SK-N-SH treated with all-trans-retinoic acid at 6 μM for 48 hours (cell line): ENCODE results near the gene GUCY1A2.
"Not testable (repeated sequence)": the region's sequence is repeated elsewhere in the genome, so short reads cannot be mapped to it uniquely, and the experiment has no call there.

Experiments used
- ATAC-seq: fragments of 200-7000 bp; cut with Tn5 transposase; 3 replicates; pipeline ENCODE4 v1.9.1; 2020; ENCODE audit warnings: mild to moderate bottlenecking, moderate library complexity
- ARNTL ChIP-seq: fragments of 450-650 bp; formaldehyde crosslinking; IDR thresholded peaks from 2 replicates; pipeline ENCODE4 v1.5.0; 2020; ENCODE audit warnings: low read depth, mild to moderate bottlenecking, moderate library complexity, borderline replicate concordance
- BACH2 ChIP-seq: fragments of 250-450 bp; sonication (Bioruptor Pico); IDR thresholded peaks from 2 replicates; pipeline ENCODE4 v1.9.0; 2021; ENCODE audit warnings: mild to moderate bottlenecking, borderline replicate concordance
- CSDC2 ChIP-seq: fragments of 250-450 bp; sonication (Bioruptor Pico); IDR thresholded peaks from 2 replicates; pipeline ENCODE4 v1.5.0; 2020; ENCODE audit warnings: mild to moderate bottlenecking, moderate library complexity
- ESRRG ChIP-seq: fragments of 250-450 bp; sonication (Bioruptor Pico); IDR thresholded peaks from 2 replicates; pipeline ENCODE4 v1.6.1; 2021; ENCODE audit warnings: mild to moderate bottlenecking
- GLIS3 ChIP-seq: fragments of 250-450 bp; sonication (Bioruptor Pico); IDR thresholded peaks from 2 replicates; pipeline ENCODE4 v1.5.0; 2020; ENCODE audit warnings: mild to moderate bottlenecking, moderate library complexity
- ISL1 ChIP-seq: fragments of 250-450 bp; sonication (Bioruptor Pico); IDR thresholded peaks from 2 replicates; pipeline ENCODE4 v2.1.2; 2022; ENCODE audit warnings: mild to moderate bottlenecking, moderate library complexity
- OSR1 ChIP-seq: fragments of 250-450 bp; sonication (Bioruptor Pico); IDR thresholded peaks from 2 replicates; pipeline ENCODE4 v1.8.0; 2022; ENCODE audit warnings: moderate library complexity, mild to moderate bottlenecking, inconsistent platforms
- SNAI2 ChIP-seq: fragments of 250-450 bp; sonication (Bioruptor Pico); IDR thresholded peaks from 2 replicates; pipeline ENCODE4 v1.5.0; 2020; ENCODE audit warnings: mild to moderate bottlenecking, moderate library complexity
- TCF4 ChIP-seq: fragments of 250-450 bp; sonication (Bioruptor Pico); IDR thresholded peaks from 2 replicates; pipeline ENCODE4 v1.8.0; 2021; ENCODE audit warnings: mild to moderate bottlenecking, moderate library complexity, borderline replicate concordance
- TOX ChIP-seq: fragments of 250-450 bp; sonication (Bioruptor Pico); IDR thresholded peaks from 2 replicates; pipeline ENCODE4 v1.8.0; 2021; ENCODE audit warnings: mild to moderate bottlenecking, moderate library complexity, borderline replicate concordance
- ZC3H10 ChIP-seq: fragments of 250-450 bp; sonication (Bioruptor Pico); IDR thresholded peaks from 2 replicates; pipeline ENCODE4 v1.5.1; 2021; ENCODE audit warnings: mild to moderate bottlenecking, moderate library complexity
- ZFP30 ChIP-seq: fragments of 450-650 bp; formaldehyde crosslinking; IDR thresholded peaks from 2 replicates; pipeline ENCODE4 v1.5.0; 2022; ENCODE audit warnings: mild to moderate bottlenecking, moderate library complexity
- ZNF70 ChIP-seq: fragments of 450-650 bp; formaldehyde crosslinking; IDR thresholded peaks from 2 replicates; pipeline ENCODE4 v1.5.0; 2020; ENCODE audit warnings: mild to moderate bottlenecking, moderate library complexity
- ZNF8 ChIP-seq: fragments of 450-650 bp; formaldehyde crosslinking; IDR thresholded peaks from 2 replicates; pipeline ENCODE4 v1.5.0; 2020; ENCODE audit warnings: mild to moderate bottlenecking, moderate library complexity
- TF ChIP-seq, protein P1 (sequence below): fragments of 250-450 bp; sonication (Bioruptor Pico); IDR thresholded peaks from 2 replicates; pipeline ENCODE4 v1.8.0; 2021; ENCODE audit warnings: low read depth, mild to moderate bottlenecking, moderate library complexity, borderline replicate concordance
- TF ChIP-seq, protein P2 (sequence below): fragments of 250-450 bp; sonication (Bioruptor Pico); IDR thresholded peaks from 2 replicates; pipeline ENCODE4 v1.5.1; 2021; ENCODE audit warnings: mild to moderate bottlenecking, moderate library complexity
- TF ChIP-seq, protein P3 (sequence below): fragments of 250-450 bp; sonication (Bioruptor Pico); IDR thresholded peaks from 2 replicates; pipeline ENCODE4 v1.8.0; 2020; ENCODE audit warnings: mild to moderate bottlenecking, moderate library complexity, borderline replicate concordance
- TF ChIP-seq, protein P4 (sequence below): fragments of 250-450 bp; sonication (Bioruptor Pico); IDR thresholded peaks from 2 replicates; pipeline ENCODE4 v1.5.1; 2020; ENCODE audit warnings: low read depth, mild to moderate bottlenecking, moderate library complexity

The GUCY1A2 gene

DNA sequence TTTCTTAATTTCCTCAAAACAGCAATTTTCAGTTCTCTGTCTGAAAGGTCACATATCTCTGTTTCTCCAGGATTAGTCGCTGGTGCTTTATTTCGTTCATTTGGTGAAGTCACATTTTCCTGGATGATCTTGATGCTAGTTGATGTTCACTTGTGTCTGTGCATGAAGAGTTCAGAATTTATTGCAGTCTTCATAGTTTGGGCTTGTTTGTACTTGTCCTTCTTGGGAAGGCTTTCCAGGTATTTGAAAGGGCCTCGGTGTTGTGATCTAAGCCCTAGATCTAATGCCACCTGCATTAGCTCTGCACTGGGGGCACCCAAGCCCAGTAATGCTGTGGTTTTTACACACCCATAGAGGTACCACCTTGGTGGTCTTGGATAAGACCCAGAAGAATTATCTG lies 228.9 kb downstream of the GUCY1A2 start:
- TF ChIP-seq TOX (CRISPR knock-in tag) (no peak), ZC3H10 (no peak), ZNF70 (CRISPR knock-in tag) (no peak), GLIS3 (CRISPR knock-in tag) (no peak), TCF4 (CRISPR knock-in tag) (no peak)
- TF ChIP-seq, protein P1, sequence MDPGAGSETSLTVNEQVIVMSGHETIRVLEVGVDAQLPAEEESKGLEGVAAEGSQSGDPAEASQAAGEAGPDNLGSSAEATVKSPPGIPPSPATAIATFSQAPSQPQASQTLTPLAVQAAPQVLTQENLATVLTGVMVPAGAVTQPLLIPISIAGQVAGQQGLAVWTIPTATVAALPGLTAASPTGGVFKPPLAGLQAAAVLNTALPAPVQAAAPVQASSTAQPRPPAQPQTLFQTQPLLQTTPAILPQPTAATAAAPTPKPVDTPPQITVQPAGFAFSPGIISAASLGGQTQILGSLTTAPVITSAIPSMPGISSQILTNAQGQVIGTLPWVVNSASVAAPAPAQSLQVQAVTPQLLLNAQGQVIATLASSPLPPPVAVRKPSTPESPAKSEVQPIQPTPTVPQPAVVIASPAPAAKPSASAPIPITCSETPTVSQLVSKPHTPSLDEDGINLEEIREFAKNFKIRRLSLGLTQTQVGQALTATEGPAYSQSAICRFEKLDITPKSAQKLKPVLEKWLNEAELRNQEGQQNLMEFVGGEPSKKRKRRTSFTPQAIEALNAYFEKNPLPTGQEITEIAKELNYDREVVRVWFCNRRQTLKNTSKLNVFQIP (CRISPR knock-in tag), result no peak
- TF ChIP-seq, protein P2, sequence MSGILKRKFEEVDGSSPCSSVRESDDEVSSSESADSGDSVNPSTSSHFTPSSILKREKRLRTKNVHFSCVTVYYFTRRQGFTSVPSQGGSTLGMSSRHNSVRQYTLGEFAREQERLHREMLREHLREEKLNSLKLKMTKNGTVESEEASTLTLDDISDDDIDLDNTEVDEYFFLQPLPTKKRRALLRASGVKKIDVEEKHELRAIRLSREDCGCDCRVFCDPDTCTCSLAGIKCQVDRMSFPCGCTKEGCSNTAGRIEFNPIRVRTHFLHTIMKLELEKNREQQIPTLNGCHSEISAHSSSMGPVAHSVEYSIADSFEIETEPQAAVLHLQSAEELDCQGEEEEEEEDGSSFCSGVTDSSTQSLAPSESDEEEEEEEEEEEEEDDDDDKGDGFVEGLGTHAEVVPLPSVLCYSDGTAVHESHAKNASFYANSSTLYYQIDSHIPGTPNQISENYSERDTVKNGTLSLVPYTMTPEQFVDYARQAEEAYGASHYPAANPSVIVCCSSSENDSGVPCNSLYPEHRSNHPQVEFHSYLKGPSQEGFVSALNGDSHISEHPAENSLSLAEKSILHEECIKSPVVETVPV (CRISPR knock-in tag), result no peak
- no peak for ATAC-seq

DNA sequence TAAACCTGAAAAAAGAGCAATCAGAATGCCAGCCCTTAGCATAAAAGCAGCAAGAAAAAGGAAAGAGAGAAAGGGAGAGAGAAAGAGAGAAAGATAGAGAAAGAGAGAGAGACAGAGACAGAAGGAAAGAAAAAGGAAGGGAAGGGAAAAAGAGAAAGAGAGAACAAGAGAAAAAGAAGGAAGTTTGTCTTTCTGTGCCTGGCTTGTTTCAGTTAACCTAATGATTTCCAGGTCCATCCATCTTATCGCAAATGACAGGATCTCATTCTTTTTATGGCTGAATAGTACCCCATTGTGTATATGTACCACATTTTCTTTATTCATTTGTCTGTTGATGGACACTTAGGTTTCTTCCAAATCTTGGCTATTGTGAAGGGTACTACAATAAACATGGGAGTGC lies 230.8 kb downstream of the GUCY1A2 start:
- ATAC-seq, result no peak
- TF ChIP-seq SNAI2, result no peak
- no peak for TF ChIP-seq TOX (CRISPR knock-in tag)
- no peak for TF ChIP-seq ZNF8 (CRISPR knock-in tag)

DNA sequence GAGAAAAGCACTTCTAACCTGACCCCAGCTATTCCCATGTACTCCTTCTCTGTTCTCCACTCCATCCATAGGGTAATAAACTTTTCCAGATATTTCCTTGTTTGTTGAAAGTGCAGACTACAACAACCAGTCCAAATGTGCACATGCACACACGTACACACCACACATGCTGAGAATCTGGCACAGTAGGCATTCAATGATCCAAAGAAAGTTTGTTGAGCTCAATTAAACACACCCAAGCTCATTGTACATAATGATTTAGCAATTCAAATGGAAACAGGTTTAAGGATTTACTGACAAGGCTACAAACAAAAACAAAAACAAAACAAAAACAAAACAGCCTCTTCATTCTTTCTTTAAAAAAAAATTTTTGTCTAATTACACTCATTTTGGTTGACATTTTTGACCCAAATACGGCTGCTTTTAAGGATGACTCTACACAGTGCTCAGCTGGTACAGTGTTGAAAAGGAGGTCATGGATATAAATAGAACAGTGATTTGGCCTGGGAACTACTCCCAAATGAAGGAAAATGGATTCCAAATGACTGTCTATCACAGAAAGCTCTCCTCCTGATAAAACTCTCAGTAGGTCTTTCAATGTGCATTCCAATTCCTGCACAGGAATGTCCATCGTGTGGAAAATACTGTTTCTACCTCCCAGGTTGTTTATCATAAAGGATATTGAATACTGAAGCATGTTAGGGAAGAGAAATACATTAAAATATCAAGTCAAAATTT lies 232.2 kb downstream of the GUCY1A2 start:
- ATAC-seq, result peak; percentile 59
- TF ChIP-seq, protein P3, sequence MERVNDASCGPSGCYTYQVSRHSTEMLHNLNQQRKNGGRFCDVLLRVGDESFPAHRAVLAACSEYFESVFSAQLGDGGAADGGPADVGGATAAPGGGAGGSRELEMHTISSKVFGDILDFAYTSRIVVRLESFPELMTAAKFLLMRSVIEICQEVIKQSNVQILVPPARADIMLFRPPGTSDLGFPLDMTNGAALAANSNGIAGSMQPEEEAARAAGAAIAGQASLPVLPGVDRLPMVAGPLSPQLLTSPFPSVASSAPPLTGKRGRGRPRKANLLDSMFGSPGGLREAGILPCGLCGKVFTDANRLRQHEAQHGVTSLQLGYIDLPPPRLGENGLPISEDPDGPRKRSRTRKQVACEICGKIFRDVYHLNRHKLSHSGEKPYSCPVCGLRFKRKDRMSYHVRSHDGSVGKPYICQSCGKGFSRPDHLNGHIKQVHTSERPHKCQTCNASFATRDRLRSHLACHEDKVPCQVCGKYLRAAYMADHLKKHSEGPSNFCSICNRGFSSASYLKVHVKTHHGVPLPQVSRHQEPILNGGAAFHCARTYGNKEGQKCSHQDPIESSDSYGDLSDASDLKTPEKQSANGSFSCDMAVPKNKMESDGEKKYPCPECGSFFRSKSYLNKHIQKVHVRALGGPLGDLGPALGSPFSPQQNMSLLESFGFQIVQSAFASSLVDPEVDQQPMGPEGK (CRISPR knock-in tag), result no peak
- TF ChIP-seq, protein P4, sequence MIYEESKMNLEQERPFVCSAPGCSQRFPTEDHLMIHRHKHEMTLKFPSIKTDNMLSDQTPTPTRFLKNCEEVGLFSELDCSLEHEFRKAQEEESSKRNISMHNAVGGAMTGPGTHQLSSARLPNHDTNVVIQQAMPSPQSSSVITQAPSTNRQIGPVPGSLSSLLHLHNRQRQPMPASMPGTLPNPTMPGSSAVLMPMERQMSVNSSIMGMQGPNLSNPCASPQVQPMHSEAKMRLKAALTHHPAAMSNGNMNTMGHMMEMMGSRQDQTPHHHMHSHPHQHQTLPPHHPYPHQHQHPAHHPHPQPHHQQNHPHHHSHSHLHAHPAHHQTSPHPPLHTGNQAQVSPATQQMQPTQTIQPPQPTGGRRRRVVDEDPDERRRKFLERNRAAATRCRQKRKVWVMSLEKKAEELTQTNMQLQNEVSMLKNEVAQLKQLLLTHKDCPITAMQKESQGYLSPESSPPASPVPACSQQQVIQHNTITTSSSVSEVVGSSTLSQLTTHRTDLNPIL (CRISPR knock-in tag), result no peak
- TF ChIP-seq, all 23 proteins: peak for 0

DNA sequence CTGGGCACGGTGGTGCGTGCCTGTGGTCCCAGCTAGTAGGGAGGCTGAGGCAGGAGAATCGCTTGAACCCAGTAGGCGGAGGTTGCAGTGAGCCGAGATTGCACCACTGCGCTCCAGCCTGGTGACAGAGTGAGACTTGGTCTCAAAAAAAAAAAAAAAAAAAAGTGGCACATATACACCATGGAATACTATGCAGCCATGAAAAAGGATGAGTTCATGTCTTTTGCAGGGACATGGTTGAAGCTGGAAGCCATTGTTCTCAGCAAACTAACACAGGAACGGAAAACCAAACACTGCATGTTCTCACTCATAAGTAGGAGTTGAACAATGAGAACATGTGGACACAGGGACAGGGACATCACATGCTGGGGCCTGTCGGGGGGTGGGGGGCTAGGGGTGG lies 241.0 kb downstream of the GUCY1A2 start:
- not testable (repeated sequence) for ATAC-seq

DNA sequence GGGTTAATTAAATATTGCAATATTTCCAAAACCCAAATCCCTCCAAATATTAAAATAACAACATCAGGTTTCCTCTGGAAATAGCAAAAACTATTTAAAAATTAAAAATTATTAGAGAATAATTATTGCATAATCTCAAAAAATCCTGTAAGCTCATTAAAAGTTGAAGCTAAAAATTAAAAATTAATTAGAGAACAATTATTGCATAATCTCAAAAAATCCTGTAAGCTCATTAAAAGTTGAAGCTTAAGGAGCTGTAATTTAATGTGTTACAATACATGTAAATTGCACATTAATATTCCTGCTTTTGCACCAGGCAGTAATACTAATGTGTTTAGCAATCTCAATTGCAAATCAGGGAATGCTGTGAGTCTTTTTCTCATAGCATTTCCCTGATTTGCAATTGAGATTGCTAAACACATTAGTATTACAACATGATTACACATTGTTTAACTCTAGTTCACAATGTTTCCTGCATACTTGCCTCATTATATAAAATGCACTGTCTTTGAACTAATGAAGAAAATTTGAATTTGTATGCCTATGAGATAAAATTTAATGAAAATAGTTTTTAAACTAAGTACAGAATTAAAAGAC lies 247.7 kb downstream of the GUCY1A2 start:
- no peak for TF ChIP-seq TOX (CRISPR knock-in tag)
- TF ChIP-seq BACH2 (CRISPR knock-in tag), result no peak
- TF ChIP-seq, protein P1 (CRISPR knock-in tag), result no peak
- no peak for TF ChIP-seq ESRRG
- no peak for TF ChIP-seq ZNF70 (CRISPR knock-in tag)
- no peak for ATAC-seq

DNA sequence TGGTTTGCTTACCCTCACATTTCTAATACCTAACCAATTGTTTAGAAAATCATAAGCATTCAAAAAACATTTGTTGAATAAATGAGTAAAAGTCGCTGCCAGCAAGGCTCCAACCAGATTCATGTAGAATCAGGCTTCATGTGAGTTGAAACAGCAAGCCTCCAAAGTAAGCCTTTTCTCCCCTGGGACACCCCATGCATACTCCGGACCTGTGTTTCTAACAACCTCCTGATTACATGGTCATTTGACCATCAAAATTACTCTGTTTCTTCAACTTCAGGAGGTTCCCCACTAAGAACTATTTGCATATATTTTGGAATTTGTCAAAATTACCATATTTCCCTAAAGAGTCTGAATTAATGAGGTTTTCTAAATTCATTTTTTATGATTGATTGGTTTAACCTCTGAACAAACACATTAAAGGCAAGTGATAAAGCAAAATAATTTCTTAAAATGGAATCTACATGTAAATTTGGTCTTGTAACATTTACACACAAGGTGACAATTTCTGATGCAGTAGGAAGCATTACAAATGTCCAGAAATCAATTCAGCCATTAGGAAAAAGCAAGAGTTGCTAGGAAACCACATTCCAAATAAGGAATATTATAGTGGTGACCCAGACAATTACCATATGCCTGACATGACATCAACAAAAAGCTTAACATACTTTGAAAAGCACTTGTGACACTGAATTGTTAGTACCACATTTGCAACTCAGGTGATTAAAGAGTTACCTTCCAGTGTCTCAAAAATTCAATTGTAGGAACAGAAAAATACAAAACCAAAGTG lies 252.6 kb downstream of the GUCY1A2 start:
- TF ChIP-seq ARNTL (CRISPR knock-in tag) (no peak), OSR1 (CRISPR knock-in tag) (no peak), ZFP30 (CRISPR knock-in tag) (no peak), BACH2 (CRISPR knock-in tag) (no peak), ISL1 (CRISPR knock-in tag) (no peak), CSDC2 (CRISPR knock-in tag) (no peak), ZNF8 (CRISPR knock-in tag) (no peak), TOX (CRISPR knock-in tag) (no peak)
- TF ChIP-seq, all 23 proteins: peak for 0
- ATAC-seq, result no peak
